NCI-H2107 (cell line): ENCODE data around the gene ARMH4.

Source experiments
- DNase-seq: peaks from one replicate; lab custom pipeline; 2025; lab: John Stamatoyannopoulos, UW

ARMH4 gene

GRCh38 chr14:57960946-57961785 lies 190.8 kb downstream of the ARMH4 start:
- no peak for DNase-seq

DNA sequence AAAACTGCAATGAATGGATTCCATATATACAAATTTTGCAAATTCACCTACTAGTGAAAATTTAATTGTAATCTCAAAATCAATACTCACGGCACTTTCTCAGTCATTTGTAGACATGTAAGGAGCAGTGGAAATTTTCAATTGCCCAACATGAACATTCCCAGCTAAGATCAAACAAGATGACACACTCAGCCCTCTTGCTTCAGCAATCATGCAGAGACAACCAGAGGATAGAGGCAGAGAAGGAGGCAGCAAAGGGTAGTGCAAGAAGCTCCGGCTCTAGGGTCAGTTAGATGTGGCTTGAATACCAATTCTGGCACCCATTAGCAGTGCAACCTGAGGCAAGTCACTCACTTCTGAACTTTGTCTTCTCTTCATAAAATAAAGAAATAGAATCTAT lies 194.6 kb downstream of the ARMH4 start:
- no peak for DNase-seq
